ENCODE data around the gene MESP2.

The MESP2 gene

GRCh38 chr15:89820666-89821611 lies 44.8 kb downstream of the MESP2 start:
- no peaks in the 10 kb centered on the region for H3K9me2 ChIP-seq (replicated peaks; ENCODE audit: control insufficient read depth, low read length)

GRCh38 chr15:89822026-89822425 lies 45.9 kb downstream of the MESP2 start:
- Histone ChIP-seq H3K79me2 (ENCODE audit: control insufficient read depth, low read length) (no peaks in the 10 kb centered on the region), H3K4me3 (ENCODE audit: low read length) (no peak overlapping the region), H3K27ac (ENCODE audit: low read depth, low read length) (no peak overlapping the region), H3K36me3 (ENCODE audit: control insufficient read depth, low read length) (no peaks in the 10 kb centered on the region), H3K9me3 (ENCODE audit: control insufficient read depth, insufficient read depth, low read length) (no peaks in the 10 kb centered on the region), H4K20me1 (ENCODE audit: control insufficient read depth, insufficient read depth, low read depth, low read length) (no peaks in the 10 kb centered on the region), H3F3A (ENCODE audit: control insufficient read depth, insufficient read depth) (no peaks in the 10 kb centered on the region), H3K27me3 (ENCODE audit: control insufficient read depth, low read length) (peaks cover 12% of the 10 kb centered on the region), H3K4me2 (ENCODE audit: low read length) (no peak overlapping the region), H3K4me1 (ENCODE audit: control insufficient read depth, low read length) (no peaks in the 10 kb centered on the region), H3K9me2 (replicated peaks; ENCODE audit: control insufficient read depth, low read length) (no peaks in the 10 kb centered on the region)
- TF ChIP-seq EZH2phosphoT487 (IDR thresholded peaks at IDR 0.05; ENCODE audit: borderline replicate concordance, low read length): no peak
- TF ChIP-seq CTCF (IDR thresholded peaks at IDR 0.05; ENCODE audit: low read depth, low read length, poor library complexity, severe bottlenecking): no peak

More at GRCh38 chr15:89820666-89821611, 44.8 kb downstream of the MESP2 start:
- no peak overlapping the region for H3K4me2 ChIP-seq (ENCODE audit: low read length)
- no peaks in the 10 kb centered on the region for H3K4me1 ChIP-seq (ENCODE audit: control insufficient read depth, low read length)
- no peaks in the 10 kb centered on the region for H3K9me3 ChIP-seq (ENCODE audit: control insufficient read depth, insufficient read depth, low read length)
- H3K36me3 ChIP-seq (ENCODE audit: control insufficient read depth, low read length): no peaks in the 10 kb centered on the region
- H3K79me2 ChIP-seq (ENCODE audit: control insufficient read depth, low read length): no peaks in the 10 kb centered on the region
- TF ChIP-seq EZH2phosphoT487 (IDR thresholded peaks at IDR 0.05; ENCODE audit: borderline replicate concordance, low read length) (no peak), CTCF (IDR thresholded peaks at IDR 0.05; ENCODE audit: low read depth, low read length, poor library complexity, severe bottlenecking) (no peak)
- no peaks in the 10 kb centered on the region for H3F3A ChIP-seq (ENCODE audit: control insufficient read depth, insufficient read depth)
- H3K27me3 ChIP-seq (ENCODE audit: control insufficient read depth, low read length): peaks cover 16% of the 10 kb centered on the region
- H3K27ac ChIP-seq (ENCODE audit: low read depth, low read length): no peak overlapping the region
- H4K20me1 ChIP-seq (ENCODE audit: control insufficient read depth, insufficient read depth, low read depth, low read length): no peaks in the 10 kb centered on the region
- no peak overlapping the region for H3K4me3 ChIP-seq (ENCODE audit: low read length)

- no peak for TF ChIP-seq EZH2phosphoT487 (IDR thresholded peaks at IDR 0.05; ENCODE audit: borderline replicate concordance, low read length)
- TF ChIP-seq CTCF (IDR thresholded peaks at IDR 0.05; ENCODE audit: low read depth, low read length, poor library complexity, severe bottlenecking): no peak
- Histone ChIP-seq H3K27me3 (ENCODE audit: control insufficient read depth, low read length) (peaks cover 12% of the 10 kb centered on the region), H3F3A (ENCODE audit: control insufficient read depth, insufficient read depth) (no peaks in the 10 kb centered on the region), H3K4me3 (ENCODE audit: low read length) (no peak overlapping the region), H3K36me3 (ENCODE audit: control insufficient read depth, low read length) (no peaks in the 10 kb centered on the region), H3K9me2 (replicated peaks; ENCODE audit: control insufficient read depth, low read length) (no peaks in the 10 kb centered on the region), H3K27ac (ENCODE audit: low read depth, low read length) (no peak overlapping the region), H3K9me3 (ENCODE audit: control insufficient read depth, insufficient read depth, low read length) (no peaks in the 10 kb centered on the region), H3K4me2 (ENCODE audit: low read length) (no peak overlapping the region), H3K79me2 (ENCODE audit: control insufficient read depth, low read length) (no peaks in the 10 kb centered on the region), H3K4me1 (ENCODE audit: control insufficient read depth, low read length) (no peaks in the 10 kb centered on the region), H4K20me1 (ENCODE audit: control insufficient read depth, insufficient read depth, low read depth, low read length) (no peaks in the 10 kb centered on the region)
These were observed 46.4 kb downstream of the MESP2 start for GRCh38 chr15:89822611-89822950.

All from DOHH2 (cell line).